HG03565 (cell line): ENCODE measurements around the gene SHC3.

Experiments used
- ATAC-seq: cut with Tn5 transposase; IDR thresholded peaks from one replicate; pipeline ENCODE4 v1.9.1; 2021; ENCODE audit warnings: mild to moderate bottlenecking, moderate library complexity; ENCODE audit not compliant: unreplicated experiment

Gene SHC3

GRCh38 chr9:89186960-89187359, 8.3 kb upstream of the SHC3 start:
- ATAC-seq: no peak

DNA sequence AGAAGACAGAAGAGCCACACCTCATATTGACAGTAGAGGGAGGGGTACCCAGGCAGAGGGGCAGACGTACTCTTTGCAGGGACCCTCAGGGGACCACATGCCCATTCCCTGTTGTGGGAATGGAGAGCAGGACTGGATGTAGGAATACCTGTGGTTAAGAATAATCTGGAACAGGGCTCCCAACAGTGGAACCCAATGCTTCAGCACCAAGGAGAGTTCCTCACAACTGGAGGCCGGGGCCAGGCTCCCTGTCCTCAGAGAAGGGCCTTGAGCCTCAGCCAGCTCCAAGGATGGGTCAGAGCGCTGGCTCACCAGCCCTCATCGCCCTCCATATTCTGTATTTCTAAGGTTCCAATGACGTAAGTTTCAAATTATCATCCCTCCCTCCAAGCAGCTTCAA, 7.4 kb upstream of the SHC3 start:
- ATAC-seq: no peak

GRCh38 chr9:89183146-89183545, 4.5 kb upstream of the SHC3 start:
- ATAC-seq: no peak

DNA sequence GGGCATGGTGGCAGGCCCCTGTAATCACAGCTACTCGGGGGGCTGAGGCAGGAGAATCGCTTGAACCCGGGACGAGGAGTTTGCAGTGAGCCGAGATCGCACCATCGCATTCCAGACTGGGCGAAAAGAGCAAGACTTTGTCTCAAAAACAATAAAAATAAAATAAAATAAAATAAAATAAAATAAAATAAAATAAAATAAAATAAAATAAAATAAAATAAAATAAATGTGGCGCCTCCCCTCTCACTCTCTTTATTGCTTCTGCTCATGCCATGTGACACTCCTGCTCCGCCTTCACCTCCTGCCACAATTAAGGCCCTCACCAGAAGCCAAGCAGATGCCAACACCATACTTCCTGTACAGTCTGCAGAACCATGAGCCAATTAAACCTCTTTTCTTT, 3.8 kb upstream of the SHC3 start:
- ATAC-seq: no peak

DNA sequence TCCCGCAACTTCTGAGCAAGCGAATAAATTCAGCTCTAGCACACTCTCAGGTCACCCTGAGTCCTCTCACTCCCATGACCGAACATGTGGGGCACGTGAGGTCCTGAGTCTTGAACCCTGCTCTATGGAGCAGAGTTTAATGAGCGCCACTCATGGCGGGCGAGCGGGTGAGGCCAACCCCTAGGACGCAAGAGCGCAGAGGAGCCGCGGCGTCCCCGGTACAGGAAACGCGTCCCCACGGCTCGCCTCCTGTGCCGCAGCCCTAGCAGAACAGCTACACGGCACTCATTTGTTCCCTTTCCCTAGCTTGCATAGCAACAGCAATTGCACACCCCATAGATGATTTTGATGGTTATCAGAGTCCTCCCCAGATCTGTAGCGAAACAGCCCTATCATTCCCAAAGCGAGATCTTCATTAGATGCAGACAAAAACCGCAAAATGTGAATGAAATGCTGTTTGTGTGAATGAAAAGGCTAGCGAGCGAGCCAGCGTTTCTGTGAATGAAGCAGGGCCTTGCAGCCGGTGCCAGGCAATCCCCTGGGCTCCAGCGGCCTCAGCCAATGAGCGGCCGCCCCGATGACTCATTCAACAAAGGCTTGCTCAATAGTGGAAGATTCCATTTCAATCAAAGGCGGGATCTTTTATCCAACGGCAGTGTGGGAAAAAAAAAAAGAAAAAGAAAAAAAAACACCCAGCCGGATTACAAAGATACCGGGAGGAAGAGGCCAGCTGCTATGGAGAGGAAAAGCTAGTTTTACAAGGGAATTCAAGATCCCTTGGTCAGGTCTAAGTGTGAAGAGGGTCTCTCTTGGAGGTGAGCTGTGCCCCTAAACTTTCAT, 1.5 kb upstream of the SHC3 start:
- ATAC-seq: no peak

DNA sequence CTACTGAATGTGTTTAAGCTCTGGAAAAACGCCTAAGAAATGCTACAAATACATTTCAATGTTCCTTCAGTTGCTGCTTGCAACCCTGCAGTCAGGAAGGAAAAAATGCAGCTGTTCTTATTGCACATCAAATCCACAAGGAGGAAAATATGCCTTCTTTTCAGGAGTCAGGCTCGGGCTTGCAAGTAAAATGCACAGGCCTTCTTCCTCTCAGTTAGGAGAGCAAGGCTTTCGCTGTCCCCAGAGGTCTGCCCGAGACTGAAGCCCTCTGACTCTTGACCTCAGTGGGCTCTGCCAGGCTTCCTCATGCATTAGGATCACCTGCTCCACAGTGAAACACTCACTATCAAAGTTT, 899 bp upstream of the SHC3 start:
- ATAC-seq: no peak

DNA sequence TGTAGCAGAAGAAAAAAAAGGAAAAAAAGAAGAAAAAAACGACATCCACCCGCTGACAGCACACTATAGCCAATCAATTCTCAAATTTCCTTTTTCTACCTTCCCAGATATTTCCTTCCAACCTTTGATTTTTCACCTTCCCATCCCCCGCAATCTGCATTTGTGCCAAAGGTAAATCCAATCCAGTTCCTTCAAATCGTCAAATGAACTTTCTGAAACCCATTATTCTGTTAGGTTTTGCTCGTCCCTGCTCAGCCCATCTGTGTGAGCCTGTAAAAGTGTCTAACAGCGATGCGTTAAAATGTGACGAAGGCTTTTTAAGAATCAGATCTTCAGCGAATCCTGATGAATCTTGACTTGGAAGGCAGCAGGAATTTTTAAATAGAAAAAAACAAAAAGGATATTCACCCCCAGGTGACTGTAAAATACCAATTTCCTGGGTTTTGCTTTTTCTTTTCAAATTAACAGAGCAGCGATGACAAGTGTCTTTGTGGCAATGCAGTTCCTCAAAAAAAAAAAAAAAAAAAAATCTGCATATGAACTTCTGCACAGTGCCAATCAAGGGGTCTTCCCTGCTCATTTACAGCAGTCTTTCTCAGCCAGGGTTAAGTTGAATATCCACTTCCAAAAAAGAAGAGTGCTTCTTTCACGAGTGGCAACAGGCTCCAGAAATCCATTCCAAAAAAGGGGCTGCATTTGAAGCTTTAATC, 367 bp upstream of the SHC3 start:
- no peak for ATAC-seq

DNA sequence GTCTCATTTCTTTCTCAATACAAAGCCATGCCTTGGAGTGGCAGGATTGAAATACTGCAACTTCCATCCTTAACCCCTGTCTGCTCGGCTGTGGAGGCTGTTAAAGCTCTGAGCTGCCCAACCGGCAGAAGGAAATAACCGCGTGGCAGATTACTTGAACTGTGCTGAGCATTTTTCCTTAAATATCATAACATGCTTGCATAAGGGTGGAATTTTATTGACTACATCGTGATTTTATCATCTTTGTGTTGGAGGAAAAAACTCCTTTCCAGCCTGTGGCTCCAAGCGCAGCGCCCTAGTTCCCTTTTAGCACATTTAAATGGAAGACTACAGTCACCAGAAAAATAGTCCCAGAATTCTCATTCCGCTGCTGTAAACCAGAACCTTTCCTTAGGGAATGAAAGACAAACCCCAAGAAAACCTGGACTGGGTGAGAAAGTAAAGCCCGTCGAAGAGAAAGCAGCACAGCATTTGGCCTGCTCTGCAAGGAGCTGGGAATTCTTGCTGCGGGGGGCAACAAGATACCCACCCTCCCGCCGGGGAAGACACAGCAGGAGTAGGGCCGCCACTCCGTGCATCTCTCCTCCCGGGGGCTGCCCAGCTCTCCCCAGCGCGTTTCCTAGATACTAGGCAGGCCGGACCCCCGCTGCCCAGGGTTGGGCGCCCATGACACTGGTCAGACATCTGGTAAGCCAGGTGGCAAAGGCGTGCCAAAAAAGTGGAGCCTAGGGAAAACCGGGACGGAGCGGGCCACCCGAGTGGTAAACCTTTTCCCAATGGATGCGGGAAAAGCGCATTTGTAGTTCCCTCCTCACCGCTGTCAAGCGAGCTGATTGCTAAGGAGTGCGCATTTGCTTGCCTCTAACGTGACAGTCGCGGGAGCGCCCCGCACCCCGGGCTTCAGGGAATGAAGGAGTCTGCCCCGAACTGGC, 1.3 kb downstream of the SHC3 start:
- ATAC-seq: no peak

DNA sequence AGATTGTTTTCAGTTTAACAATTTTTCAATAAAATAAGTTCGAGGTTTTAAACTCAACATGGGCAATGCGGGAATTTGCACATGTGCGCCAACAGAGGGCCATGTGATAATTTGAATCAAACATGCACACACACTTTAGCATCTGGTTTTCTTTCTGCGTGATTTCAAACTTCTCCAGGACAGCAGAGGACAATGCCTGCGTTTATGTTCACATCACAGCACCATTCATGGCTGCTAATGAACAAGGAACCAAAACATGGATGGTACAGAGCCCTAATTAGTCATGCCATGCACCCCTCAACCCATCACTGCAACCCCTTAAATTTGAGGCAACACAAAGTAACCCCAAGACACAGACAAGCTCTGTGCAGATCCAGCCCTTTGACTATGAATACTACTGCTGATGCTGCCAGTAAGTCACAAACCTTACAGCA, 2.8 kb downstream of the SHC3 start:
- ATAC-seq: no peak

- no peak for ATAC-seq
Measured at GRCh38 chr9:89174291-89174690, 4.3 kb downstream of the SHC3 start.

DNA sequence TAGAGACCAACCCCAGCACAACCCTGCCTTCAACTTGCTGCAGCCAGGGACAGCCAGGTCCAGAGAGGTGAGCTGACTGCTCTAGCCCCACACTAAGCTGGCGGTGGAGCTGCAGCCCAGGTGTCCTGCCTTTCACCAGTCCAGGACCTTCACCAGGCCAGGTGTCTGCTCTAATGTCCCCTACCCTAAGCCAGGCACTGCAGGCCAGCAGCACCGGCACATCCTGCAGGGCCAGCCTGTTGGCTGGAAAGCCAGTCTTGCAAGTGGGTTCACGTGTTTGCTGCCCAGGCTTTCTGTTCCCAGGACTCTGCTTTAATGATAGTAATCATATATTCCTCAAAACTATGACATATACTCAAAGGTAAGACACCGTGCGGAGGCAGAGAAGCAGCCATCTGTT, 5.5 kb downstream of the SHC3 start:
- no peak for ATAC-seq

DNA sequence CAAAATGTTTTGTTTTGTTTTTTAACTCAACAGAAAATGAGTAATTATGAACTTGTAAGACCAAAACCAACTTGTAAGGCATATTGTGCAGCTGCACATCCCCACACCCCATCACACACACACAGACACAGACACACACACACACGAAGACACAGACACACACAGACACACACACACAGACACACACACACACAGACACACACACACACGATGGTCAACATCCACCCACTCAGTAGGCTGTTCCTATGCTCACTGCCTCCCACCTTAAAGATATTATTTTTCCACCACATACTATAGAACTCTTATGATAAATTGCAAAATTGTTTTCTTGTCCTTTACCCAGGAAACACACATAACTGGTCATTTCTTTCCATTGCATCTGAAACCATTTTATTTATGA, 6.2 kb downstream of the SHC3 start:
- ATAC-seq: no peak

DNA sequence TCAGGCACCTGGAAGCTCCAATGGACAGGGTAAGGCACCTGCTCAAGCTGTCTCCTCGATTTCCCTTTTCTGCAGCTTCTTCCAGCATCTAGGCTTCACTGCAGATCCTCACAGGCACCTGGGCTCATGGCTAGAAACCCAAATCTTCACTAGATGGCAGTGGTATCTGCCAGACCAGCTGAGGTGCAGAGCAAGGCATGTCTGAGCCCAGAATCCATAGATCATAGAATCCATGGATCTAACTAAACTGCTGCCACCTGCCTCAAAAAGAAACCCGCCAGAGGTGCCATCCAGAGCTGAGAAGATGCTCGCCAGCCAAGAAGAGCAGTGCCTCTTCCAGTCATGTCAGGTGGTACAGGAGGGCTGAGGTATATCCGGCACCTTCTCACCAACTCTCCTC, 6.9 kb downstream of the SHC3 start:
- no peak for ATAC-seq

- no peak for ATAC-seq
Measured at GRCh38 chr9:89171231-89171630, 7.4 kb downstream of the SHC3 start.

- no peak for ATAC-seq
Measured at GRCh38 chr9:89168901-89169813, 9.5 kb downstream of the SHC3 start.

DNA sequence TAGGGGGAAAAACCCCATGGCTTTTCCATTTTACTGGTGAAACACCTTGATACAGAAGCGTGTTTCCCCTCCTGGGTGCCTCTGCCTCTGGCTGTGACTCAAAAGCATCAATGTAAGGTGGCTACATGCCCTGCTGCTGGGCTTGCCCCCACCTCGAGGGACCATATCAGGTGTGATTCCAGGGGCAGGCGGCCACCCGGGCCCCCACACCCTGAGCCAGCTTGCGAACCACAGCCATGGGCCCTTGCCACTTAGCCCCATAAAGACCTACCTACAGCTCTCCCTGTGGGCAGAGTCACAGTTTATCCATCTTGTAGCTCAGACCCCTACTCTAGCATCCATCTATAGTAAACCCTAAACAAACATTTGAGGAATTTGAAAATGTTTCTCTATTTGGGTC, 10.8 kb downstream of the SHC3 start:
- no peak for ATAC-seq

DNA sequence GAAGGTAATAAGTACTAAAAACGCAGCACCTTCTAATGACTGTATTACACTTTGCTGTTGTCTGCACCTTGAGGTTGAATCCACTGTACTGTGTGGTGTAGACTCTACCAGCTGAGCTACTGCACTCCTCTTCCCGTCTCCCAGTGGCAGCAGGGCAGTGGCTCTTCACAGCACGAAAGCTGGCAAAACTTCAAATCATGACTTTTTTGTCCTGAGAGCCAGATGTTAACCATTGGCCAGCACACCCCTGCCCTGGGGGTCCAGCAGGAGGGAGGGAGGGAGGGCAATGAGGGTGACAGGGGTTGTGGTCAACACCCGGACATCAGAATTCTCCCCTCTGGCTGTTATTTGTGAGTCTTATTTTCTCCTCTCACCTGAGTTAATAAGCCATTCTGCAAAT, 11.8 kb downstream of the SHC3 start:
- no peak for ATAC-seq

GRCh38 chr9:89165880-89166279, 12.7 kb downstream of the SHC3 start:
- no peak for ATAC-seq

- no peak for ATAC-seq
Measured at GRCh38 chr9:89165341-89165740, 13.3 kb downstream of the SHC3 start.

DNA sequence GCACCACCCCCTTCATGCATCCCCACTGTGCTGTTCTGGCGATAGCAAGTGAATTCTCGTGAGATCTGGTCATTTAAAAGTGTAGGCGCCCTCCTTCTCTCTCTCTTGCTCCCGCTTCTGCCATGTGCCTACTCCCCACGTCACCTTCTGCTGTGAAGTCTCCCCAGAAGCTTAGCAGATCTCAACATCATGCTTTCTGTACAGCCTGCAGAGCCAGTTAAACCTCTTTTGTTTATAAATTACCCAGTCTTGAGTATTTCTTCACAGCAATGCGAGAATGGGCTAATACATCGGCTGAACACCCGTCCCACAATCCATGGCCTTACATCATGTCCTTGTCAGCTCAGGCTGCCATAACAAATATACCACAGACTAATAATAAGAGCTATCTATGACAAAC, 17.4 kb downstream of the SHC3 start:
- ATAC-seq: no peak
